Ishikawa (cell line): ENCODE measurements around the gene ARL5B.

Experiments used
- CEBPB ChIP-seq: IDR thresholded peaks from 2 replicates; pipeline ENCODE4 v1.6.1; 2012
- RAD21 ChIP-seq: IDR thresholded peaks from 2 replicates; pipeline ENCODE4 v1.6.1; 2012; ENCODE audit warnings: low read depth
- REST ChIP-seq: IDR thresholded peaks from 2 replicates; pipeline ENCODE4 v1.6.1; 2012; ENCODE audit warnings: low read depth, mild to moderate bottlenecking

- TF ChIP-seq CEBPB (no peak), RAD21 (no peak), REST (no peak)
Observed at GRCh38 chr10:18681366-18681765, 22.1 kb downstream of the ARL5B start.
